H9 (cell line): ENCODE data around the gene LDLRAD4. TPM values are rescaled to one million over a fixed set of nuclear protein-coding genes. Genes with fewer than 3 reads are reported as not detected.

Source experiments
- DNase-seq: peaks from one replicate; pipeline ENCODE4 v3.0.0-alpha.2; 2017
- H2AFZ ChIP-seq: one replicate; pipeline ENCODE4 v1.6.1; 2013; ENCODE audit warnings: mild to moderate bottlenecking, low read length, control low read depth, moderate library complexity
- H2AK5ac ChIP-seq: 2 replicates; pipeline ENCODE4 v1.6.1; 2013; ENCODE audit warnings: low read length, control low read depth, mixed read lengths; ENCODE audit not compliant: insufficient read length
- H2BK120ac ChIP-seq: one replicate; pipeline ENCODE4 v1.6.1; 2013; ENCODE audit warnings: low read depth, mild to moderate bottlenecking, low read length, control low read depth, inconsistent platforms; ENCODE audit not compliant: poor library complexity, severe bottlenecking
- H2BK12ac ChIP-seq: 2 replicates; pipeline ENCODE4 v1.6.1; 2013; ENCODE audit warnings: low read length, control low read depth, mixed read lengths, low read depth; ENCODE audit not compliant: insufficient read length
- H2BK15ac ChIP-seq: 2 replicates; pipeline ENCODE4 v1.6.1; 2013; ENCODE audit warnings: low read depth, low read length, control low read depth
- H2BK20ac ChIP-seq: one replicate; pipeline ENCODE4 v1.6.1; 2013; ENCODE audit warnings: low read depth, mild to moderate bottlenecking, low read length, control low read depth, inconsistent platforms; ENCODE audit not compliant: poor library complexity, severe bottlenecking
- H2BK5ac ChIP-seq: 2 replicates; pipeline ENCODE4 v1.6.1; 2013; ENCODE audit warnings: low read length, control low read depth, mixed read lengths; ENCODE audit not compliant: insufficient read length
- H3K14ac ChIP-seq: 2 replicates; pipeline ENCODE4 v1.6.1; 2013; ENCODE audit warnings: low read length, control low read depth; ENCODE audit not compliant: insufficient read depth
- H3K18ac ChIP-seq: 2 replicates; pipeline ENCODE4 v1.6.1; 2013; ENCODE audit warnings: low read depth, mild to moderate bottlenecking, mixed read lengths, low read length, control low read depth; ENCODE audit not compliant: insufficient read length
- H3K23ac ChIP-seq: 2 replicates; pipeline ENCODE4 v1.6.1; 2013; ENCODE audit warnings: low read length, control low read depth, mixed read lengths, low read depth; ENCODE audit not compliant: insufficient read length
- H3K23me2 ChIP-seq: 2 replicates; pipeline ENCODE4 v1.6.1; 2013; ENCODE audit warnings: low read depth, mild to moderate bottlenecking, mixed read lengths, low read length, control low read depth; ENCODE audit not compliant: insufficient read length, poor library complexity, severe bottlenecking
- H3K27ac ChIP-seq: 2 replicates; pipeline ENCODE4 v1.5.1; 2013; ENCODE audit warnings: low read length, control low read depth, mixed read lengths, low read depth; ENCODE audit not compliant: insufficient read length
- H3K27me3 ChIP-seq: 2 replicates; pipeline ENCODE4 v1.6.1; 2013; ENCODE audit warnings: low read length, control low read depth, inconsistent platforms; ENCODE audit not compliant: insufficient read depth
- H3K4ac ChIP-seq: 2 replicates; pipeline ENCODE4 v1.6.1; 2013; ENCODE audit warnings: low read depth, mild to moderate bottlenecking, control low read depth, inconsistent platforms, low read length, moderate library complexity
- H3K4me1 ChIP-seq: 2 replicates; pipeline ENCODE4 v1.6.1; 2013; ENCODE audit warnings: low read length, control low read depth, inconsistent platforms; ENCODE audit not compliant: insufficient read depth
- H3K4me2 ChIP-seq: 2 replicates; pipeline ENCODE4 v1.6.1; 2013; ENCODE audit warnings: low read length, control low read depth, mixed read lengths; ENCODE audit not compliant: insufficient read length, insufficient read depth
- H3K56ac ChIP-seq: 2 replicates; pipeline ENCODE4 v1.6.1; 2013; ENCODE audit warnings: low read depth, mild to moderate bottlenecking, mixed read lengths, low read length, control low read depth; ENCODE audit not compliant: insufficient read length
- H3K79me1 ChIP-seq: 2 replicates; pipeline ENCODE4 v1.6.1; 2013; ENCODE audit warnings: low read depth, mild to moderate bottlenecking, moderate library complexity, low read length, control low read depth, inconsistent platforms; ENCODE audit not compliant: insufficient read depth, poor library complexity, severe bottlenecking
- H3K79me2 ChIP-seq: 2 replicates; pipeline ENCODE4 v1.6.1; 2013; ENCODE audit warnings: low read length, control low read depth, inconsistent platforms; ENCODE audit not compliant: insufficient read depth
- H3K9ac ChIP-seq: 2 replicates; pipeline ENCODE4 v1.6.1; 2013; ENCODE audit warnings: low read length, control low read depth, mixed read lengths; ENCODE audit not compliant: insufficient read length; ENCODE audit errors: extremely low read depth
- H3K9me3 ChIP-seq: one replicate; pipeline ENCODE4 v1.6.1; 2013; ENCODE audit warnings: low read depth, low read length, inconsistent platforms; ENCODE audit not compliant: control insufficient read depth
- H3T11ph ChIP-seq: one replicate; pipeline ENCODE4 v1.6.1; 2013; ENCODE audit warnings: mild to moderate bottlenecking, low read length, control low read depth, inconsistent platforms
- H4K20me1 ChIP-seq: one replicate; pipeline ENCODE4 v1.6.1; 2013; ENCODE audit not compliant: control insufficient read depth, insufficient read length, insufficient read depth
- H4K5ac ChIP-seq: 2 replicates; pipeline ENCODE4 v1.6.1; 2013; ENCODE audit warnings: low read depth, mild to moderate bottlenecking, mixed read lengths, low read length, control low read depth; ENCODE audit not compliant: insufficient read length
- H4K8ac ChIP-seq: replicated peaks from 2 replicates; pipeline ENCODE4 v1.6.1; 2013; ENCODE audit warnings: low read length, control low read depth, mixed read lengths, low read depth; ENCODE audit not compliant: insufficient read length
- H4K91ac ChIP-seq: 2 replicates; pipeline ENCODE4 v1.6.1; 2013; ENCODE audit warnings: low read depth, mild to moderate bottlenecking, moderate library complexity, mixed read lengths, low read length, control low read depth; ENCODE audit not compliant: insufficient read length
- H3K27ac Mint-ChIP-seq, 3 experiments: 2 replicates in 2 of 3; 3 replicates in 1 of 3; pipeline ENCODE4 v1.8.0; 2020 to 2021; ENCODE audit warnings: mixed read lengths in 3 of 3, mild to moderate bottlenecking in 1 of 3, moderate library complexity in 1 of 3
- H3K27me3 Mint-ChIP-seq: 2 replicates; pipeline ENCODE4 v1.8.0; 2021; ENCODE audit warnings: low read depth, mild to moderate bottlenecking, moderate library complexity, mixed read lengths
- H3K36me3 Mint-ChIP-seq, 3 experiments: 2 replicates in 2 of 3; 3 replicates in 1 of 3; pipeline ENCODE4 v1.8.0; 2020 to 2021; ENCODE audit warnings: low read depth in 3 of 3, mixed read lengths in 3 of 3; ENCODE audit not compliant: insufficient read depth in 1 of 3
- H3K4me1 Mint-ChIP-seq, 2 experiments: 2 replicates each; pipeline ENCODE4 v1.8.0; 2020; ENCODE audit warnings: mixed read lengths in 2 of 2
- H3K4me3 Mint-ChIP-seq, 2 experiments: 2 replicates in 1 of 2; 3 replicates in 1 of 2; pipeline ENCODE4 v1.8.0; 2020 to 2021; ENCODE audit warnings: mild to moderate bottlenecking in 2 of 2, mixed read lengths in 2 of 2, moderate library complexity in 1 of 2
- H3K9me3 Mint-ChIP-seq, 2 experiments: 2 replicates in 1 of 2; 3 replicates in 1 of 2; pipeline ENCODE4 v1.8.0; 2020; ENCODE audit warnings: mild to moderate bottlenecking in 2 of 2, mixed read lengths in 2 of 2, moderate library complexity in 1 of 2
- CTCF ChIP-seq: fragments of 200-600 bp; sonication (generic); conservative IDR thresholded peaks from 3 replicates; pipeline ENCODE4 v1.8.0; 2021; ENCODE audit warnings: antibody characterized with exemption, mild to moderate bottlenecking
- WGBS: extraction: QIAGEN DNeasy Blood & Tissue Kit; methylation state at CpG from one replicate; pipeline ENCODE4 v1.1.7; 2013; ENCODE audit warnings: missing lambda C conversion rate, low lambda C conversion rate, mixed read lengths; ENCODE audit not compliant: insufficient read length; ENCODE audit errors: extremely low coverage; 5-methylcytosine and 5-hydroxymethylcytosine counted together
- total RNA-seq: library from RNA; stranded (reverse); gene quantifications from 2 replicates; pipeline ENCODE4 v1.2.1, GENCODE V29; 2021

The LDLRAD4 gene
- total RNA-seq, 1 experiment from 2014 or later = 3.9 TPM

DNA sequence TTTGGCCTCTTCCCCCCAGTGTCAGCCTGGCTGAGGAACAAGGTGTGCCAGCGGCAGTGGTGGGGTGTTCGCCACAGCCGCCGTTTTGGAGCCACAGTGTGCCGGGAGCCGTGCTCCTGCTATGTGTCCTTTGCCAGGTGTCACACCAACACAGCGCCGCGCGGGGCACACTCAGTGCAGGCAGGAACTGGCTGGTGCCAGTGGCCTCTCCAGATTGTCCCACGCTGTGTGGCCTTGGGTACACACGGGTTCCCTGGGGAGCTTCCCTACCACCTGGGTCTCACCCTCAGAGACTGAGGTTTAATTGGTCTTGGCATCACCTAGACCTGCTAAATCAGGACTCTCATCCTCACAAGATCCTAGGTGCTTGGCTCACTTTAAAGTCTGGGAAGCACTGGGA is 171.6 kb downstream of the LDLRAD4 start:
- Mint-ChIP-seq H3K27me3 (no peaks in the 10 kb centered on the region), H3K4me3 (no peak overlapping the region)

More for the DNA sequence above, 171.6 kb downstream of the LDLRAD4 start:
- H4K5ac ChIP-seq = no peak overlapping the region
- H3K27ac ChIP-seq = no peak overlapping the region
- H3K56ac ChIP-seq = no peak overlapping the region
- no peaks in the 10 kb centered on the region for H4K20me1 ChIP-seq
- no peak overlapping the region for H3K18ac ChIP-seq
- H4K8ac ChIP-seq = no peak overlapping the region
- H4K91ac ChIP-seq = no peak overlapping the region
- no peak overlapping the region for H3K4me2 ChIP-seq
- H3K9me3 Mint-ChIP-seq = no peaks in the 10 kb centered on the region
- WGBS = no CpG with 5 or more reads among the region's 12 CpGs
- H3T11ph ChIP-seq = no peak overlapping the region
- H3K9me3 ChIP-seq = no peaks in the 10 kb centered on the region
- H3K36me3 Mint-ChIP-seq = no peaks in the 10 kb centered on the region
- H3K4ac ChIP-seq = no peak overlapping the region
- H3K9ac ChIP-seq = no peak overlapping the region
- H3K14ac ChIP-seq = no peak overlapping the region
- H3K4me1 ChIP-seq = no peaks in the 10 kb centered on the region
- no peak overlapping the region for H2BK15ac ChIP-seq
- H2BK12ac ChIP-seq = no peak overlapping the region
- no peak overlapping the region for H2BK5ac ChIP-seq
- H2BK120ac ChIP-seq = no peak overlapping the region
- no peak overlapping the region for H3K23ac ChIP-seq
- H2BK20ac ChIP-seq = no peak overlapping the region
- TF ChIP-seq CTCF = no peak
- H2AK5ac ChIP-seq = no peak overlapping the region
- no peak for DNase-seq
- H2AFZ ChIP-seq = no peak overlapping the region
- no peaks in the 10 kb centered on the region for H3K27me3 ChIP-seq
- no peaks in the 10 kb centered on the region for H3K79me1 ChIP-seq
- no peaks in the 10 kb centered on the region for H3K79me2 ChIP-seq
- H3K23me2 ChIP-seq = no peaks in the 10 kb centered on the region
- H3K4me1 Mint-ChIP-seq = peaks cover 6 to 11% of the 10 kb centered on the region in 2 experiments
- H3K27ac Mint-ChIP-seq = no peak overlapping the region; a peak in 1 of 7 replicates
